ENCODE results near the gene RNF141.
A peak's percentile ranks its signal among the peaks of the same experiment; 100 is the strongest.

Gene RNF141

DNA sequence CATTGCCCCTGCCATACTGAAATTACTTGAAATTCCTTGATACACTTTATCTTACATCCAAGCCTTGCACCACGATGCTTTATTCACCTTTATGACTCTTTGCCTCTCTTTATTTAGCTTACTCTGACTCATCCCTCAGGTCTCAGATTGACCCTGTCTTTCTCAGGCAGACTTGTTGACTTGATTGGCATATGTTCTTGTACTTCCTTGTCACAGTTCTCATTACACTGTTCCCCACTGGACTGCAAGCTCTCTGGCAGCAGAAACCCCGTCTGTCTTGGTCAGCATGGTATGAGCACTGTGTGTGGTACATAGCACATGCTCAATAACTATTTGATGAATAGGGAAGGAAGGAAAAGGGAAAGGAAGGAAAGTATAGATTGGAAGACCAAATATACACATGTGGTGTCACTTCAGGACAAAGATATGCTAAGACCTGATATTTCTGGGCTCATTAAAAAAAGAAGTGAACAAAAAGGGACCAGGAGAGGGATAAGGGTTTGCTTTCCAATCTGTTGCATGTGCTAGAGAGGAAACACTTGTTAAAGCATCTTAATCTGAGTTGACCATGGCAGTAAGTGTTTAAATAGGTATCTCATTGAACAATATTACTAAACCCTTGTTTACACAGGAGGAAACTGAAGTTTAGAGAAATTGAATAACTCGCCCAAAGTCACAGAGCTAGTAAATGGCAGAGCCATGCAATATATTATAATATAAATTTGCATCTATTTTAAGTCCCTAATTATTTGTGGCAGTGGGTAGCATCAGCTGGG lies 20.2 kb upstream of the RNF141 start:
- DNase-seq: no peak

DNA sequence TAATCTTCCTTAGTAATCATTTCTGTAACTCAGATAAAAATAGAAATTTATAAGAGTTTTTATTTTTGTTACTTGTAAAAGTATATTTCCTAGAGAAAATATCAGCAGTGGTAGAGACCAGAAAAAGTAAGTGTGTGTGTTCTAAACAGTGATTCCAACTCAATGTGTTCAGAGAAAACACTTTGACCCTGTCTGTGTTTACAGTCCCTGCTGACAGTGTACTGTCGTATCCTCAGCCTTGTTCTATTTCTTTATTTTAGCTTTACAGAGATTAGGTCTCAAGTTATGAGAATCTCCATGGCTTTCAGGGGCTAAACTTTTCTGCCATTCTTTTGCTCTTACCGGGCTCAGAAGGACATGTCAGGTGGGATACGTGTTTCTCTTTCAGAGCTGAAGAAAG lies 17.3 kb upstream of the RNF141 start:
- no peak for DNase-seq

DNA sequence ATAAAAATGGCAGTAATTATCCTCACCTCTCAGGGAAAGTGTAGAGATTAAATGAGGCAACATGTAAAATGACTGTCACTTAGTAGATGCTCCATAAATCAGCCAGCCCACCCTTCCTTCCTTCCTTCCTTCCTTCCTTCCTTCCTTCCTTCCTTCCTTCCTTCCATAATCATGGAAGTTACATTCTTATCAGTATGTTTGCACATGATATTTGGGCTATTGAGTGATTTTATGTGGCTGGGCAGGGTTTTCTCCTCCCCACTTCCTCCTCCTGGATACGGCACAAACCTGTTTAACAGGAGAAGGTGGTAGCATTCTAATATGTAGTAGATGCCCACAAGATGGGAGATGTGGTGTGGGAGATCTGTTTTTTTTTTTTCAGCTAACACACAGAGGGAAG lies 15.6 kb upstream of the RNF141 start:
- no peak for DNase-seq

DNA sequence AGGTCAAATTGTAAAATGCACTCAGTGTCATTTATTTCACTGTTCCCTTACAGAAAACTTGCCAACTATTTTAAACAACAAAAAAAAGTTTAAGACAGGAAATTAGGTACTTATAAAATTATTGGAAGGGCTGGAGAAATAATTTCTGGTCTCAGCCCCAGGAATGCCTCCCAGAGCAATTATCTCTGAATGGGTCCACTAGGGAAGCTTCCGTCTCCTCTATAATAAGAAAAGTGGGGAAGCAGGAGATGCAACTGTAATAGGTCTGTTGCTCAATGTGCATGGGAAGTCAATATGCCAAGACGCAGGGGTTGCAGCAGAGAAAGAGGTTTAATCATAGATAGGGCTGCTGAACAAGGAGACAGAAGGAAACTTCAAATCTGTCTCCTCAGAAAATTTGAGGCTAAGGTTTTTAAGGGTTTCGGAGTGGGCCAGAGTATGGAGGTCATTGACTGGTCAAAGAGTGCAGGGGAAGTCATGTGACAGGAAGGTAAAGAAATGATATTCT lies 10.9 kb upstream of the RNF141 start:
- DNase-seq: no peak

DNA sequence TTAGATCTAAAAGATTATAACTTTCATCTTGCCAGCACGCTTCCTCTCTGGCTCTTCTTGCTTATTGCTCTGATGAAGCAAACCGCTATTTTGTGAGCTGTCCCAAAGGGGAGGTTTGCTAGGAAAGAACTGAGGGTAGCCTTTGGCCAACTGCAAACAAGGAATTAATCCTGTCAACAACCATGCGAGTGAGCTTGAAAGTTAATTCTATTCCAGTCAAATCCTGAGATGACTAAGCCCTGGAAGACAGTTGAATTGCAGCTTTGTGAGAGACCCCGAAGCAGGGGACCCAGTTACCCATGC lies 10.3 kb upstream of the RNF141 start:
- DNase-seq: no peak

DNA sequence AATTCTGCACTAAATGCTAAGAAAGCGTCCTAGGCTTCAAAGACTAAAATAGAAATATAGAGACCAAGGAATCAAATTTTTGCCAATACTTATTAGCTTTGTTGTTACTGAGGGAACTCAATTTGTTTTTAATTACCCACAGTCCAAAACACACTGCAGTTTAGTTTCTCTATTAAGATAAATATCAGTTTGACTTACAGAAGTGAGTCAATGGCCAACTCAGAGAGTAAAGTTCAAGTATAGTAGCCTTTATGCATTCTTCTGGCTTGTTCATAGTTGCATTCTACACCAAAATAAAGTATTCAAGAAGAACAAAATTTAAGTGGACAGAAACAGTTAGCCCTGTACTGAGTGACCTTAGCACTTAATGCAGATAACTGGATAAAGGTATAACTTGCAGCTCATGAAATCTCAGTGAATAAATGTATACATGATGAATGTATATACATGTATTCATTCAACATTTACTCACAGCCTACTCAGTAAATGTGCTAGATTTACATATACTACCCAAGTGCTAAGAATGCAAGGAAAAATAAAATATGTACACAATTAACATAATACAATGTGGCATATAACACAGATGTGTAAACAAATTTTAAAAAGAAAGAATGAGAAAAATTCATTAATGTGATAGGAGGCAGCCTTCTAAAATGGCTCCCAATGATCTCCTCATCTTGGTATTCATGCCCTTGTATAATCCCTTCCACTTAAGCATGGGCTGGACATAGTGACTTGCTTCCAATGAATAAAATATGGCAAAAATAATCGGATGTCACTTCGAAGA lies 9.7 kb upstream of the RNF141 start:
- DNase-seq: no peak

DNA sequence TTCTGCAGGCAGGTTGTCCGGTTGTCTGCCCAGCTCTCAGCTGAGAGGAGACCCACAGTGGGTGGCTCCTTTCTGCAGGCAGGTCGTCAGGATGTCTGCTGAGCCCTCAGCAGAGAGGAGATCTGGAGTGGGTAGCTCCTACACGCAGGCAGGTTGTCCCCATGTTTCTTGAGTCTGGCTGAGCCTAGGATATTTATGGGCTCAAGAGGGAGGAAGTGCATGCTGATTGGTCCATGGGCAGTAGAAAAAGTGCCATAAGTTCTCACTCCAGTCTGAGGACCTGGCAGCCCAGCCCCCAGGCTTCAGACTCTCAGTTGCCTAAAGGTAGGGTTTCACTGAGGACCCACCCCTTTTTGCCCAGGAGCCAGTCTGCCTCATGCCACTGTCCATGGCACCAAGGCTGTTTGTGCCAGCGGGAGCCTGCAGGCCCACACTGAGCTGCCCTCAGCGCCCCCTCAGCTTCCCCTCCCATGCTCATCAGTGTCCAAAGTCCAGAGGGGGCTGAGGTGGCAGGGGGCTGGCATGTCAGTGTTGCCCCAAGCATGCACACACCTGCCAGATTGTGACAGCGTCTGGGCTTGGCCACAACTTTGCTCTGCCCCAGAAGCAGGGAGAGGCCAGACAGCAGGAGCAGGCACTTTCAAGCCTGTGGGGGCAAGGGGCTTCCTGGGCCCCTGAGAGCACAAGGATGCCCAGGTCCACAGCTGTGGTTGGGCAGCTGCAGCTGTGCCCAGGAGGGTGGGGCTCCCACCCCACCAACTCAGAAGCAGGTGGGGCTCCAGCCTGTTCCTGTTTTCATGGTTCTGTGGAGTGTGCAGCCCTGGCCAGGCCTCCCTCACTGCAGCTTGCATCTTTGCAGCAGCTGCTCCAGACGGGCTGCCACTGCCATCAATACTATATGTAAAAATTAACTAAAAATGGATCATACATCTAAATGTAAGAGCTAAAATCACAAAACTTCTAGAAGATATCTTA lies 3.8 kb upstream of the RNF141 start:
- DNase-seq: no peak

DNA sequence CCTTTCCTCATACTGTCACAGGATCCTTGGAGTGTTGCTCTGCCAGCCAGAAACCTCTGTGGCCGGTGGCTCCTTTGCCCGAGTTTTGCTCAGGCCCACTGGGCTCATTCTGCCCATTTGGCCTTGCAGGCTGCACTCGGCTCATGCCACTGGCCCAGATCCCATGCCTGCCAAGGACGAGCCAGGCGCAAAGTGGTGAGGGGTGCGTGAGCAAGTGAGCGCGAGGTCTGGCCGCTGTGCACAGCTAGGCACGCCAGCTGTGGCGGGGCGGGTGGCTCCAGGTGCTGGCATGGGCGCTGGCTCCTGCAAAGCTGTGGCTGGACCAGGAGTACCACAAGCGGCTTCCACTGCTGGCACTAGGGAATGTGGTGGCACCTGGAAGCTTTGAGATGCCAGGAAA lies 2.8 kb upstream of the RNF141 start:
- no peak for DNase-seq

DNA sequence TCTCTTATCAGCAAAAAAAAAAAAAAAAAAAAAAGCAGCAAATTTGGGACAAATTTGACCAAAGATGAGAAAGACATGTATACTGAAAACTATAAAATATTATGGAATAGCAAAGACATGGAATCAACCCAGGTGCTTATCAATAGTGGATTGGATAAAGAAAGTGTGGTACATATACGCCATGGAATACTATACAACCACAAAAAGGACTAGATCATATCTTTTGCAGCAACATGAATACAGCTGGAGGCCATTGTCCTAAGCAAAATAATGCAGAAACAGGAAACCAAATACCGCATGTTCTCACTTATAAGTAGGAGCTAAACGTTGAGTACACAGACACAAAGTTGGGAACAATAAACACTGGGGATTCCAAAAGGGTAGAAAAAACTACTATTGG lies 1.8 kb upstream of the RNF141 start:
- no peak for DNase-seq

DNA sequence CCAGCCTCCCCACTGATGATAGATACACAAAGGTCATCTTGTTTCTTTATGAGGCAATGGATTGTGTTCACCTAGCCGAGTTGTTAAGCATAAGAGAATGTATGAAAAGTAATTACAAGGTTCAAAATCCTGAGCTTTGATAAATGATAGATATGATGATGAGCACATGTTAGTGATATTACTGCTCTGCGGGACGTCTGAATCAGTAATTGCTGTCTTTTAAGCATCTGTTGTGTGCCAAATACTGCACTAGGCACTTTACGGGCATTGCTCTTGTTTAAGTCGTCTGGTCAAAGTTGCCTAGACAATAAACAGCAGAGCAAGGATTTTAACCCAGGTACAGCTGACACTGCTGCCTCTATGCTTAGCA lies 559 bp upstream of the RNF141 start:
- DNase-seq: peak; percentile 21

DNA sequence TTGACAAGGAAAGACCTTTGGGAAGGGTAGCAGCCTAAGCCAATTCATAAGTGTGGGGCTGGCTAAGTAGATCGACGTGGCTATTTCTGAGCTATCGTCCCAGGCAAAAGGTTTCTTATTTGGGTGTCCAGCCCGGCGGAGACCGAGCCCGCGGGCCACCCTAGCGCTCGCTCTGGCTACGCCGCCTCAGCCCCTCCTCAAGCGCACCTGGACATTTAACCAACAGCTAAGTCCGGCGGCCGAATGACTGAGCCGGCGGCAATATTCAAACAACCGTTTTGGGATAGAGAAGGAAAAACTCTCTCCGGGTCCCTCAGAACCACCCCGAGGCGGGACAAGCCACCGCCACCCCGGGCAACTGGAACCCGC lies 457 bp downstream of the RNF141 start:
- no peak for DNase-seq

DNA sequence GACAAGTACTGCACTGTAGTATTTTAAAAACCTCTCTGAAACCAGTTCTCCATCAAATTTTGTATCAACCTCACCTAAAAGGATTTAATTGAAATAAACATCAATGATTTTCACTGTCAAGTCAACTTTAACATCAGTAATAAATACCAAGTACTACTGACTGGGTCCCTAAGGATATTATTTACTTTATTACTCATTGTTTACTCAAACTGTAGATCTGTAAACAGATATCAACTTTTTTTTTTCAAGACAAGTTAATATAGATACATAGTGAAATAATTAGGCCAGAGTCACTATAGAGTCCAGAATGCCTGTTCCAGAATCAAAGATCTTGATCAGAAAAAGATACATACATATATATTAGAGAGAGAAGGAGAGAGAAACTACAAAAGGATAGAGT lies 1.6 kb downstream of the RNF141 start:
- no peak for DNase-seq

DNA sequence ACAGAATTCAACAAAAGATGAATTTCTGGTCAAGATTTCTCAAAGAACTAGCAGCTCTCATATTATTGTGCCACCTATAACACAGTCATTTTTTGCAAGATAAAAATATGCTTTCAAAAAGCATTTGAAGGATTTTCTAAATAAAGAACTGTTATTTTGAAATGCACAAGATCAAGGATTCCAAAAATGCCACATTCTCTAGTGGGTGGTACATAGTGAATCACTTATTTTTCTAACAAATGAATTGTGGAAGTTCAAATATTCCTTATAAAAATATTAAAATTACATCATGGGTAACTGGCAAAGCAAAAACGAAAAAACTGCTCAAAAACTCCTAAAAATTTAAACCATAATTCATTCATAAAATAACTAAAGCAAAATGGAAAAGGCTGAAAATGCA lies 2.1 kb downstream of the RNF141 start:
- no peak for DNase-seq

DNA sequence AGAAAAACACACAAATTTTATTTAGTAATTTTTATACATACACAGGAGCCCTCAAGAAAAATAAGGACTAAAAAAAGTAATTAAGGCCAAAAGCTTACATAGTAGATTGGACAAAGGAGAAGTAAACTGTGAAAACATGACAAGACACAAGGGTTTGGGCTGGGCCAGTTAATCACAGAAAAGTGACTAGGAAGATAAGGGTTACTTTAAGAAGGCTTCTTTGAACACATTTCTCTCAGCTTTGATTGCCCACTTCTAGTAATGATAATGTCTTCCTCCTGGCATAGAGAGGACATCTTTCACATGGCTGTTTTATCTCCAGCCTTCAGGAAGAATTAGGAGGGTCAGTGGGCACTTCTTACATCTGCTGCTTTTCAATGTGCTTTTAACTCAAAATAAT lies 3.4 kb downstream of the RNF141 start:
- DNase-seq: no peak

DNA sequence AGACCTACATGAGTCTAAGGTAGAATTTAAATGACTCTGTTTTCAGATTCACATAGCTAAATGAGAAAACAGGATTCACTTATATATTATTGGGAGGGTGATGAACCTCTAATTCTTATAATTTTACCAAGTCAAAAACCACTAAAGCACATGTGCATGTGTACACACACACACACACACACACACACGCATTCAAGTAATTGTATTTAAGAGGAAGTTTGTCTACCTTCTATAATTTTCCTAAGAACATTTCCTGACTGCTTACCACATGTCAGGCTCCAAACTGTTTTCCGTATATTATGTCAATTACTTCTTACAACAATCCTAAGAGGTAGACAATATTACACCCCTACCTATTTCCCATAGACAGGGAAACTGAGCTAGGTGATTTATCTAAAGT lies 6.7 kb downstream of the RNF141 start:
- no peak for DNase-seq

DNA sequence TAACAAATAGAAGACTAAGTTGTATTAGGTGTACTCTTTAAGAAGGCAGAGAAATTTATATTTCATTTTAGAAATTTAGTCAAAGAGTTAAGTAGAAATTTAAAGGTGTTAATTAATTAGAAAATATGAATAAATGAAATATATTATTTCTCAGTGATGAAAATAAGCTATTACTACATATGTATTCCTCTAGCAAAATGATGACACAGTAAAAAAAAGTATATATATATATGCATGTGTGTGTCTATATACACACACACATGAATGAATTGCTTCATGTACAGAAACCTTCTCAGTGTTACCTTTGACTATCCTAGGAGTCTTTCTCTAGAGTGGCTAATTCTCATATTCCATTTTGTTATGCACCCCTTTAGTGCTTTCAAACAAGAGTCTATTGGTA lies 7.7 kb downstream of the RNF141 start:
- no peak for DNase-seq

DNA sequence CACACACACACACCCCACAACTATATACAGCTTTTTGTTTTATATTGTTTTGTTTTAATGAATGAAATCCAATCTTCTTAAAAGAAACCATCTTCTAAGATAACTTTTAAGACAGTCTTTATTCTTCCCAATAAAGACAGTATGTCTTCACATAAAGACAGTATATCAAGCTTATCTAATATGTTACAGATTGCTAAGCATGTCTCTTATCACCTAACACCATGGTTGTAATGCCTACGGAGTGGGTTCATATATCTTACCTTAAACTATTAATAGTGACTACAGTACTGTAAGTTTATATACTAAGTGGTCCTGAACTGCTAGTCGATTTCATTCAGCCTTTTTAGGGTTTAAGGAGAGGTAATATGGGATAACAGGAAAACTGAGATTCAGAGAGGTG lies 8.5 kb downstream of the RNF141 start:
- no peak for DNase-seq

DNA sequence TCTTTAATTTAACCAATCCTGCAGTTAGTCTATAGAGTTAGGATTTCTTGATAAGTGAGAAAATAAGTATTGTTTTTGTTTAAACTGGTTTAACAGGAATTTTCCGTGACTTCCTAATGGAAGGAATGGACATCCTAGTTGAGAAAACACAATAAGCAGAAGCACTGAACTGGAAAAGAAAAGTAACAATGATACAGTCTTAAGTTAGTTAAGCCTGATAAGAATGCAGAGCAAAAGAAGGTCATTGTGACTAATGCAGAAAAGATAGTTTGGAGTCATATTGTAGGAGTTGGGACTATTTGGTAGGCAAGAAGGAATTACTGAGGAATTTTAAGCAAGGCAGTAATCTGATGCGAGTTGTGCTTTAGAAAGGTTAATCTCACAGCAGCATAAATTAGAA lies 11.7 kb downstream of the RNF141 start:
- no peak for DNase-seq

DNA sequence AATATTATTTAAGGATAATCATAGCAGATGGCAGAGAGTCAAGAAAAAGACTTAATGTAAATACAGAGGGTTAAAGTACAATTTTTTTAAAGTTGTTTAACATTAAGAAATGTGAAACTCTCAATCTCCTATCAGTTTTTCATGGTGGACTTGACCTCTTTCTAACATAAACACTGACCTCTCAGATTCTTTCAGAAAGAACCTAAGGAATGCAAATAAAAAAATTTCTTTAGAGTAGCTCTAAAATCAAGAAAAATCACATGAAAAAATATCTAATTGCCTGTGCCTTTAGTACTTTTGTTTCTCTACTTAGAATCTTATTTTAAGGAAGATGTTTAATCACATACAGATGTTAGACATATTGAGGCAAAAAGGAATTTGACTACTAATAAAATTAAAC lies 12.9 kb downstream of the RNF141 start:
- no peak for DNase-seq

DNA sequence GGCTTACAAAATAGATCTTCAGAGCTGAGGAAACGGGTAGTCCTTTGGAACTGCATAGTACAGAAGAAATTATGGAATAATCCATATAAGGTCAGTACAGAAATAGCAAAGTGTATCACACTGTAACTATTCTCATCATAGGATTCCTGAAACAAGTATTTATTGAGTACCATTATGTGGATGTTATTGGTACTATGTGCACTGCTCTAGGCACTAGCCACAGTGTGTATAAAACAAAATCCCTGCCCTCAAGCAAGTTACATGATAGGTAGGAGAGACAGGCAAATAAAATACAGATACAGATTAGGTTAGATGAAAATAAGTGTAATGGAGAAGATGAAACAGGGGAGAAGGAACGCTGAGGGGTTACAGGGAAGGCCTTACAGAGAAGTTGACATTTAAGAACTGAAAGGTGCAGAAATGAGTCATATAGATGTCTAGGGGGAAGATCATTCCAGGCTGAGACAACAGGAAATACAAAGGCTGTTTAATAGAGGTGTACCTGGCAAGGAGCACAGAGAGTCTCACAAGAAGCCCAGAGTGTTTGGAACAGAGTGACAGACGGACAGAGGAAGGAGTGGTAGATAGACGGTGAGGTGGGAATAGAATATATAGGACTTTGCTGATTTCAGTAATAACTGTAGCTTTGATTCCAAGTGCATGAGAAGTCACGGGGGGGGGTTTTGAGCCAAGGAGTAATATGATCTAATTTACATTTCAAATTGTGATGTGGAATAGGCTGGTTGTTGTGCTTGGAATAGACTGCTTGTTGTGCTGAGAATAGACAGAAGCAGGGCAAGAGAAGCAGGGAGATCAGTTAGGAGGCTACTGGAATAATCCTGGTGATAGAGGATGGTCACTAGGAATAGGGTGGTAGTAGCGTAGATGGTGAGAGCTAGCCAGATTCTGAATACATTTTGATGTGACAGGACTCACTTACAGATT lies 13.7 kb downstream of the RNF141 start:
- no peak for DNase-seq

DNA sequence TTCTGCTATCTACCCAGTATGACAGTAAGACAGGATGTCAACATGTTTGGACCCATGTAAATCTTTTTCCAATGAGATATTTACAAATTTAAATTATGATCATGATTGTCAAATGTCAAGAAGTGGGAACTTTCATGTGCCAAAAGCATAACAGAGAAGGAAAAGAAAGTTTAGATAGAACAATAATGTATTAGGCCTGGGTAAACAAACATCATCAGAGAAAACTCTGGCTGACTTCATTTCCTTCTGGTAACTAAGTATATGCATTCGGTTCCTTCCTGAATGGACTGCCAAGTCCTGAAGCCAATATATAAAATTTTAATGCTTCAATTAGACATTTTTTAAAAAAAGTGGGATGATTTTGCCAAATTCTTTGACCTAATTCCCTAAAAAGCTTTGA lies 16.5 kb downstream of the RNF141 start:
- DNase-seq: no peak

DNA sequence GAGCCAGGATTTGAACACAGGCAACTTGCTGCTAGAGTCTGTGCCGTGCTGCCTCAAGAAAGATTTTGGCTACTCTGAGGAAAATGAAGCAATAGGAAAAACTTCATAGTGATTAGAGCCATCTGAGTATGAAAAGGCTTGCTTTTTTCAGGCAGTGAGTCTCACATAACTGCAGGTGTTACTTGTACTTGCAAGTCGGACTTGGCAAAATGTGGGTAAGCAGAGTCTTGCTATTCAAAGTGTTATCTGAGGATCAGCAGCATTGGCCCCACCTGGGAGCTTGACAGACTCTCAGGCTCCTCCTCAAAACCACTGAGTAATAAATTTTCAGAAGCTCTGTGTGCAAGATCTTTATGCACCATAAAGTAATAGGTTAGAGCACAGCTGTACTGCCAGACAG lies 18.1 kb downstream of the RNF141 start:
- no peak for DNase-seq
